ENCODE measurements around the gene ZNF280A.

- TF ChIP-seq CTCF (IDR thresholded peaks at IDR 0.05; ENCODE audit: low read depth, low read length): no peak
- TF ChIP-seq MAX (IDR thresholded peaks at IDR 0.05; ENCODE audit: low read depth, low read length): no peak
- TF ChIP-seq POLR2A (IDR thresholded peaks at IDR 0.05; ENCODE audit: extremely low read depth, insufficient read length): no peak
Measured at GRCh38 chr22:22479116-22479515, 41.0 kb downstream of the ZNF280A start.
